Measurements from ENCODE around the gene PRDM5.

Gene PRDM5

GRCh38 chr4:120922381-120923206, at the start of gene PRDM5:
PRDM5 (minus strand) TSS chr4:120922726; CDS start chr4:120922608, 118 bp downstream.
- DNase-seq: peak; percentile 65

DNA sequence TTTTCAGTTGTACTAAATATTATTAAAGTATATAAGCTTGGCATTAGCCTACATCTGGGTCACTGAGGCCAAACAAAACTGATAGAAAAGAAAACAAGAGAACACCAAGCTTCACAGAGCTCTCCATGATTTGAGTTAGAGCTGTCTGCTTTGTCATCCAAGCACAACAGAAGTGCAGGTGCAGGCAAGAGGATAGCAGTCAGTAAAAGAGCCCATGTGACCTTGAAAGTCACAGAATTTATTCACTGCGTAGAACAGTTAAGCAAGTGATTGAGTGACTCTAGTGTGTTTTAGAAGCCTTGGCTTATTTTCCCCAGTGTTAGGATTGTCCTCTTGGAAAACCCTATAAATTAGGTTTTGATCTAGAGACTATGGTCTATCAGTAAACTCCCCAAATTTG, 49.4 kb upstream of the PRDM5 start:
- no peak for DNase-seq

DNA sequence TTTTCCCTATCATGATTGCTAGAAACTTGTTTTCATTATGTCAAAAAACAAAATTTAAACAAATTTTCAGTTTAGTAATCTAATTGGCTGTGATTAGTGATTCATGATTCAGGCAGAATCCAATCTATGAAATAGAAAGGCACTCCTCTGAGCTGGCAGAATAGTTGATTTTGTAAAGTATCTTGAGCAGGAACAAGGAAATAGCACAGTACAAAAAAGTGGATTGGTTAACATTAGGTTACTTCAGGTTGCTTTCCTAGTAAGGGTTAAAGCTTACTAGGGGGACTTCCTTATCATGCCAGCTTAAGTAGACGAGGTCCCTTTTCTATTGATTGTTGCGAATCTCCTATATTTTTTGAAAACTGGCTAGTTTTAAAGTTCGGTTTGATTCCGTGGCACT, 43.4 kb upstream of the PRDM5 start:
- DNase-seq: no peak

DNA sequence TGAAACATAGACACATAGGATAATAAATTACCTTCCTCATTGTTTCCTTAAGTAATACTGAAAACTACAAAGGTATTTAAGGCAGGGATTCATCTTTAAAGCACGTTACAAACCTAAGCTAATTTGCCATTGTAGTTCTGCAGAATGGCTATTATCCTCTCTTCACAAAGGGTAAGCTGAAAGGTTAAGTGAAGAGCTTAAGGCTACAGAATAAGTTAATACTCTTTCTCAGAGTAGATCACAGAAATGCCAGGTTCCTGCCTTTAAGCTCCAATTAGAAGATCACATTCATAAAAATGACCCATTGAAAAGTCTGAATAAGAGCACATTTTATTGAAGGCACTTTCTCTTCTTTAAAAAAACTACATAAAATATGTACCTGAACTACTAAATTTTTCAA, 42.1 kb upstream of the PRDM5 start:
- DNase-seq: no peak

GRCh38 chr4:120963449-120963848, 40.9 kb upstream of the PRDM5 start:
- no peak for DNase-seq

- DNase-seq: no peak
Observed at GRCh38 chr4:120960656-120961267, 38.2 kb upstream of the PRDM5 start.

GRCh38 chr4:120948382-120948781, 25.9 kb upstream of the PRDM5 start:
- DNase-seq: no peak

DNA sequence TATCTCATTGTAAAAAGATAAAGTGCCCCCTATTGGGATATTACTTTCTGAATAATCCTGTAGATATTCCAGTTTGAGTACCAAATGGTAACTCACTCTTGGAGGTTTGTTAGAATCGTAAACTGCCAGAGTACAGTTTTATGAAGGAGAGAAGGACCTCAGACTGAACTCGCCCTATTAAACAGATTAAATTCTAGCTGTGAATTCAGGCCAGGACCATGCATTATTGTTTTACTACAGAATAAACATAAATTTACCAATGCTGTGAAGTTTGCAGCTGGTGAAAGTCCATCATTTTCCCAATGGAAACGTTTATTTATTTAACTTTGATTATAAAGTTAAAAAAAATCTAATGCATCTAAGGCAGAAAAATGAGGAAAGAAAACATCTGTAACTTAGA, 20.2 kb upstream of the PRDM5 start:
- DNase-seq: no peak

DNA sequence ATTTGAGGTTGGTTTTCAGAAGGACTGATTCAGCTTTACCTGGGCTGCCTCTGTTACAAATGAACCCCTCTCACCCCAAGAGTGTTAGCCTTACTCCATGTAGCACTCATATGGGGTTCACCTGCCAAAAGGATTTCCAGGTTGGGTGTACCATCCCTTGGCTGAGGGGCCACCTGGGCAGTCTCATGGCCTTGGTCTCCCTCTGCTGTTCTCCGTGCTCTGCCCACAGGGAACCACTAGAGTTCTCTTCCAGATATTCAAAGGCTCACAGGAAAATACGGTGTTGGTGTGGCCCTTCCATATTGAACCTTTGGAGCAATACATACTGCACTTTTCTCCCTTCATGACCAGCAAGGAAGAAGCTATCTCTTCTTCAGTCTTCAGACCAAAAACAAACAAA, 18.0 kb upstream of the PRDM5 start:
- no peak for DNase-seq

- no peak for DNase-seq
Observed at GRCh38 chr4:120939693-120940092, 17.2 kb upstream of the PRDM5 start.

DNA sequence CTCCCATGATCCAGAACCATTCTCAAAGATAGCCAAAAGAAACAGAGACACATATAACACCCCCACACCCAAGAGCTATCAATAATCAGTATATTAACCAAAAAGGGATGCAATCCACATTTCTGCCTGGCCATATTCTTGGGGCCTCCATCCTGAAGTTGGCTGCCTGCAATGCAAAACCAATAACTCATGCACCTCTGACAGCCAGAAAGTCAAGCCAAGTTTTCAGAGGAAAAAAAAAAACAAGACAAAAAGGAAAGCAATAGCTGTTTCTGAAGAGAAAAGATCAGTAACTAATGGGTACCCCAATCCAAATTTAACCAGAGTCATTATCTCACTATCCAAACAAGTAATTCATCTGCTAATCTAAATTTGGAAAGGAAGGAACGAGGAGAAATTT, 7.3 kb upstream of the PRDM5 start:
- no peak for DNase-seq

DNA sequence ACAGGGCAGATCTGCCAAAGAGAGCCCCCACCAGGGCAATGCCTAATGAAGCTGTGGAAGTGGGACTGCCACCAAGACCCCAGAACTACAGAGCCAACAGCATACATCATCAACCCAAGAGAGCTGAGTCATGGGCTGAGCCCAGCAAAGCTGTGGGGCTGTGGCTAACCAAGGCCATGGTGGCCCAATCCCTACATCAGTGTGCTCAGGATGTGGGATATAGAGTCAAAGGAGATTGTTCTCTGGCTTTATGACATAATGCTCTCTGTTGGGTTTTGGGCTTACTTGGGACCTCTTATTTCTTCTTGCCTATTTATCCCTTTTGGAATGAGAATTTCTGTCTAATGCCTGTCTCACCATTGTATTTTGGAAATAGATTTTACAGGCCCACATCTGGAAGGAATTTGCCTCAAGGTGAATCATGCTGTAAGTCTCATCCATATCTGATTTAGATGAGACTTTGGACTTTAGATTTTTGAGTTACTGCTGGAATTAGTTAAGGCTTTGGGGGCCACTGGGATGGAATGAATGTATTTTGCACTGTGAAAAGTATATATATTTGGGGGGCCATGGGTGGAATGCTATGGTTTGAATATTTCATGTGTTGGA, 5.4 kb upstream of the PRDM5 start:
- DNase-seq: no peak

- DNase-seq: no peak
Observed at GRCh38 chr4:120926358-120927025, 4.0 kb upstream of the PRDM5 start.

DNA sequence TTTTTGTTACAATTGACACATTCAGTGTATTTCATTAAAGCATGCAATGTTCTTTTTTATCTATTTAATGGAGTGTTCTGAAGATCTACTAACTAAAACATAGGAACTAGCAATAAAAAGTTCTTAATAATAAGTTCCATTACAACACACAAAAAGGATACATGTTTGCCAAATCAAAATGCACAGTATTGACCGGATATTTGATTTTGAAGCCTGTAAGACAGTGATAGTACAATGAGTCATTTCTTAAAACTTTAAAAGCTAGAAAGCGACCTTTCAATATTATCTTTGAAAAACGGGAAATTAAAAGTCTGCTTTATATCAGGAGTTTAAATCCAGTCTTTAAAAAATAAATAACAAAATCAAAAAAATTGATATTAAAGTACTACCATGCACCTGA, 2.4 kb upstream of the PRDM5 start:
- DNase-seq: no peak

DNA sequence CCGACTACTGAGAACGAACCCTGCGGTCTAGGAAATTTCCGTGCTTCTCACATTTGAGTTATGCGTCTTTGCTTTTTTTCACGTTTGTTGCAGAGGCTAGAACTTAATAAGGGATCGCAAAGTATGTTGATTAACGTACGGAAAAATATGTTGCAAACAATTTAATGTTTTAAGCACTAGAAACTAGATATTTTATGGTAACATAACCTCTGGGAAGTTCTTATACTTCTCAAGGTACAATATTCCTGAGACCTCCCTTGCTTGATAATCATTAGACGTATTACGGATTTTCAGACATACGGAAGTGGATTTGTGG, 639 bp upstream of the PRDM5 start:
- no peak for DNase-seq

- DNase-seq: peak; percentile 74
Observed at GRCh38 chr4:120921456-120922380, 808 bp downstream of the PRDM5 start.

GRCh38 chr4:120920666-120921065, 1.9 kb downstream of the PRDM5 start:
- no peak for DNase-seq

GRCh38 chr4:120919358-120919757, 3.2 kb downstream of the PRDM5 start:
- DNase-seq: no peak

GRCh38 chr4:120918788-120919187, 3.7 kb downstream of the PRDM5 start:
- DNase-seq: no peak

- DNase-seq: no peak
Observed at GRCh38 chr4:120918092-120918491, 4.4 kb downstream of the PRDM5 start.

- no peak for DNase-seq
Observed at GRCh38 chr4:120916937-120917336, 5.6 kb downstream of the PRDM5 start.

DNA sequence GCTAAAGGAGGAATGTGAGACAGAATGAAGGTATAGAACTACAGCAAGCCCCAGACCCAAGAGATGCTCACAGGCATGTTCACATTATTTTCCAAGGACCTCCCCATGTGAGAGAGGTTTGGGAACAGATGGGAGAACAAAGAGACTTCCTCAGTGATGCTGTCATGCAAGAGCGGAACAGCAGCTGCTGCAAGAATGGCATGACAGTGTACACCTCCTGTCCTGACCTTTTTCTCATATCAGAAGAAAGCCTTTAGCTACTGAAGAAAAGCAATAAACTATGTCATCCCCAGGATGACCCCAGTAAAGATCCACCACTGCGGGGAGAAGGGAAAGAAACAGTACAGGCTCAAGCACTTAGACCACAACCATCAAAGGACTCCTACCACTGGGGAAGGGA, 7.2 kb downstream of the PRDM5 start:
- no peak for DNase-seq

DNA sequence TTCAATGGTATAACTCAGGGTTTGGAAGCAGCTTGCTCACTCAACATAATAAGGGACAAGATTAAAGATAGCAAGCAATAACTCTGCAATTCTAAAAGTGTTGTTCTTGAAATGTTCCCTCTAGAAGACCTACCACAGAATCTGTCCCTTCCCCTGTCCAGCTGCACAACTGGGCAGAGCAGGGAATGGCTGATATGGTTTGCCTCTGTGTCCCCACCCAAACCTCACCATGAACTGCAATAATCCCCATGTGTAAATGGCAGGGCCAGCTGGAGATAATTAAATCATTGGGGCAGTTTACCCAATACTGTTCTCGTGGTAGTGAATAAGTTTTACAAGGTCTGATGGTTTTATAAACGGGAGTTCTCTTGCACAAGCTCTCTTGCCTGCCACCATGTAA, 19.1 kb downstream of the PRDM5 start:
- DNase-seq: no peak
